Measurements from ENCODE around the gene GIPR.
"Not testable (repeated sequence)": the region's sequence is repeated elsewhere in the genome, so short reads cannot be mapped to it uniquely, and the experiment has no call there.

The GIPR gene

GRCh38 chr19:45645631-45646344 is 22.2 kb upstream of the GIPR start:
- peak; percentile 77 for DNase-seq

- no peak for DNase-seq
These were observed 21.7 kb upstream of the GIPR start for GRCh38 chr19:45646345-45646698.

- no peak for DNase-seq
These were observed 17.3 kb upstream of the GIPR start for GRCh38 chr19:45650722-45651121.

GRCh38 chr19:45653634-45654033 is 14.4 kb upstream of the GIPR start:
- DNase-seq = no peak

GRCh38 chr19:45655073-45655472 is 12.9 kb upstream of the GIPR start:
- no peak for DNase-seq

GRCh38 chr19:45657520-45658167 is 10.4 kb upstream of the GIPR start:
- no peak for DNase-seq

GRCh38 chr19:45659096-45659729 is 8.8 kb upstream of the GIPR start:
- DNase-seq = no peak

GRCh38 chr19:45660636-45661035 is 7.4 kb upstream of the GIPR start:
- no peak for DNase-seq

- no peak for DNase-seq
These were observed 4.2 kb upstream of the GIPR start for GRCh38 chr19:45663800-45664199.

- no peak for DNase-seq
These were observed 3.4 kb upstream of the GIPR start for GRCh38 chr19:45664575-45664974.

- peak; percentile 35 for DNase-seq
These were observed 386 bp downstream of the GIPR start for GRCh38 chr19:45668342-45668871.

GRCh38 chr19:45670670-45671453 is 2.8 kb downstream of the GIPR start:
- peak; percentile 57 for DNase-seq

- DNase-seq = no peak
These were observed 6.9 kb downstream of the GIPR start for GRCh38 chr19:45674946-45675345.

GRCh38 chr19:45676851-45677263 is 8.8 kb downstream of the GIPR start:
- DNase-seq = peak; percentile 42

GRCh38 chr19:45677351-45678230 is 9.6 kb downstream of the GIPR start:
- peak; percentile 55 for DNase-seq

GRCh38 chr19:45681391-45682015 is 13.5 kb downstream of the GIPR start:
- DNase-seq = peak; percentile 91

- no peak for DNase-seq
These were observed 14.1 kb downstream of the GIPR start for GRCh38 chr19:45682117-45682516.

- no peak for DNase-seq
These were observed 14.9 kb downstream of the GIPR start for GRCh38 chr19:45682908-45683307.

- DNase-seq = not testable (repeated sequence)
These were observed 17.0 kb downstream of the GIPR start for GRCh38 chr19:45685045-45685444.

- no peak for DNase-seq
These were observed 19.6 kb downstream of the GIPR start for GRCh38 chr19:45687599-45687998.
